ENCODE data around the gene RHOU.

GRCh38 chr1:228748029-228748428 lies 12.8 kb downstream of the RHOU start:
- TF ChIP-seq, protein P1, sequence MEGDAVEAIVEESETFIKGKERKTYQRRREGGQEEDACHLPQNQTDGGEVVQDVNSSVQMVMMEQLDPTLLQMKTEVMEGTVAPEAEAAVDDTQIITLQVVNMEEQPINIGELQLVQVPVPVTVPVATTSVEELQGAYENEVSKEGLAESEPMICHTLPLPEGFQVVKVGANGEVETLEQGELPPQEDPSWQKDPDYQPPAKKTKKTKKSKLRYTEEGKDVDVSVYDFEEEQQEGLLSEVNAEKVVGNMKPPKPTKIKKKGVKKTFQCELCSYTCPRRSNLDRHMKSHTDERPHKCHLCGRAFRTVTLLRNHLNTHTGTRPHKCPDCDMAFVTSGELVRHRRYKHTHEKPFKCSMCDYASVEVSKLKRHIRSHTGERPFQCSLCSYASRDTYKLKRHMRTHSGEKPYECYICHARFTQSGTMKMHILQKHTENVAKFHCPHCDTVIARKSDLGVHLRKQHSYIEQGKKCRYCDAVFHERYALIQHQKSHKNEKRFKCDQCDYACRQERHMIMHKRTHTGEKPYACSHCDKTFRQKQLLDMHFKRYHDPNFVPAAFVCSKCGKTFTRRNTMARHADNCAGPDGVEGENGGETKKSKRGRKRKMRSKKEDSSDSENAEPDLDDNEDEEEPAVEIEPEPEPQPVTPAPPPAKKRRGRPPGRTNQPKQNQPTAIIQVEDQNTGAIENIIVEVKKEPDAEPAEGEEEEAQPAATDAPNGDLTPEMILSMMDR (IDR thresholded peaks at IDR 0.05): no peak
- TF ChIP-seq POLR2A (IDR thresholded peaks at IDR 0.05): no peak
